ENCODE results near the gene TRMT61B. TPM values are rescaled to one million over a fixed set of nuclear protein-coding genes. Genes with fewer than 3 reads are reported as not detected.

TRMT61B gene
- total RNA-seq, result 11.1 TPM in 2 replicates

GRCh38 chr2:28870146-28870891 lies at the start of gene TRMT61B:
TRMT61B (minus strand) TSS chr2:28870309; CDS start chr2:28870277, 32 bp downstream.

GRCh38 chr2:28894470-28895188 lies 24.5 kb upstream of the TRMT61B start, which contains the start of gene WDR43:
WDR43 (plus strand) TSS chr2:28894667; CDS start chr2:28894699, 32 bp downstream.

DNA sequence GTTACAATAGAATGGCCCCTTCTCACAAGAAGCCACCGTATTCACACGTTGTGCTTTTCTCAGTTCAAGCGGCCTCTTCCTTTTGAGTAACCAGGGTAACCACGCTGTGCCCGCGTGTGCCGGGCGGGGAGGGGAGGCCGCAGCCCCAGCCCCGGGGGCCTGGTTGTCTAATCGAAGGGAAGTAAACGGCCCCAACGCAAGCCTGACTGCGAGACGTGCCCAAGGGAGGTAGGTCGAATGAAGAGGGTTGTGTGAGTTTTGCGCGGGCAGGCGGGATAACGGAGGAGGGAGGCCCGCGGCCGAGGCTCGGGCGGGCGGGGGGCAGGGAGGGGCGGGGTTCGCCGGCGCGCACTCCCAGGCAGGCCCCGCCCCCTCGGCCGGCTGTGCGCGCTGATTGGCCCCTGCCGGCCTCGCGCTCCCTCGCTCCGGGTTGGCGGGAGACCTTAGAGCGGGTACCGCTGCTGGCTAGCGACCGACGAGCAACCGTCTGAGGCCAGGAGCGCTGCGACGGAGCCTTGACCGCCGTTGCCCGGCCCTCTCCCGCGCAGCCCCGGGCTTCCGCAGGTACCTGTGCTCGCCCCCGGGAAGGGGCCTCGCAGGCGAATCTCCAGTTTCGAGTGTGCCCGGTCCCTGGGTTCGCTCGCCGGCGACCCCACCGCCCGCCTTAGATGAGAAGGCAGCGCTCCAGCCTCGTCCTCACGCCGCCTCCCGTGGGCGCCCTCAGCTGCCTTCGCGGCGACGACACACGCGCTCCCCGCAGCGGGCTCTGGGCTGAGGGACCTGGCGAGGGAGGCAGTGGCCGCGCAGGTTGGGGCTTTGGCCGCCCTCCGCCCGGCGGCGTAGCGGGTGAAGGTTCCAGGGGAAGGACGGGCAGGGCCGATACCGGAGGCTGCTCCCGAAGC lies 59.5 kb downstream of the TRMT61B start, which contains the start of gene SPDYA:
Gene SPDYA, plus strand, starts transcription at position 451 of the 902 bp plus-strand sequence. CDS start 5,181 bp downstream, outside the sequence.

Other genes with a start within 250 kb of the TRMT61B start
- gene PPP1CB, start 118.5 kb downstream of the TRMT61B start, total RNA-seq, result 153 and 167 TPM in 2 replicates
- 0.79 and 1.6 TPM in 2 replicates for gene SPDYA, start 59.5 kb downstream of the TRMT61B start, total RNA-seq
- gene WDR43, start 24.4 kb upstream of the TRMT61B start, total RNA-seq, result 59.9 and 68.6 TPM in 2 replicates
- under 0.01 and 0.12 TPM in 2 replicates for gene TOGARAM2, start 111.0 kb upstream of the TRMT61B start, total RNA-seq
- not detected in 2 replicates for gene PCARE, start 204.2 kb upstream of the TRMT61B start, total RNA-seq
- gene CLIP4, start 245.1 kb upstream of the TRMT61B start, total RNA-seq, result 41.2 and 45.3 TPM in 2 replicates